AG10803 (cell line): ENCODE data around the gene SPATA31C2.

Experiments
- DNase-seq: peaks from one replicate; pipeline ENCODE4 v3.0.0; 2010; ENCODE audit warnings: low read depth
- H3K4me3 ChIP-seq: 2 replicates; pipeline ENCODE4 v1.5.1; 2011; ENCODE audit warnings: mild to moderate bottlenecking, low read length, control low read depth
- TF ChIP-seq, protein P1 (sequence below): conservative IDR thresholded peaks from 2 replicates; pipeline ENCODE4 v1.5.1; 2011; ENCODE audit warnings: mild to moderate bottlenecking, low read length, control low read depth, inconsistent platforms

Gene SPATA31C2

DNA sequence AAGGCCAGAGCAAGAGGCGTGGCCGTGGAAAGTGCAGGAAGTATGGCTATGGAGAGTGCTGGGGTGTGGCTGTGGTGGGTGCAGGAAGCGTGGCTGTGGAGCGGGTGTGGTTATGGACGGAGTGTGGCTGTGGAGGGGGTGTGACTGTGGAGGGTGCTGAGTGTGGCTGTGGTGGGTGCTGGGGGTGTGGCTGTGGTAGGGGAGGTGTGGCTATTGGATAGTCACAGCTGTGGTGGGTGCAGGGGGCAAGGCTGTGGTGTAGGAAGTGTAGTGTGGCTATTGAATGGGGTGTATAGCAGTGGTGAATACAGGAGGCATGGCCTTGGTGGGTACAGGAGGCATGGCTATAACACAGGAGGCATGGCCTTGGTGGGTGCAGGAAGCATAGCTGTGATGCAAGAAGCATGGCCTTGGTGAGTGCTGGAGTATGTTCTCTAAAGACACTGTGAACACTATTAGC is 40.8 kb upstream of the SPATA31C2 start:
- H3K4me3 ChIP-seq: no peak overlapping the region
- TF ChIP-seq, protein P1, sequence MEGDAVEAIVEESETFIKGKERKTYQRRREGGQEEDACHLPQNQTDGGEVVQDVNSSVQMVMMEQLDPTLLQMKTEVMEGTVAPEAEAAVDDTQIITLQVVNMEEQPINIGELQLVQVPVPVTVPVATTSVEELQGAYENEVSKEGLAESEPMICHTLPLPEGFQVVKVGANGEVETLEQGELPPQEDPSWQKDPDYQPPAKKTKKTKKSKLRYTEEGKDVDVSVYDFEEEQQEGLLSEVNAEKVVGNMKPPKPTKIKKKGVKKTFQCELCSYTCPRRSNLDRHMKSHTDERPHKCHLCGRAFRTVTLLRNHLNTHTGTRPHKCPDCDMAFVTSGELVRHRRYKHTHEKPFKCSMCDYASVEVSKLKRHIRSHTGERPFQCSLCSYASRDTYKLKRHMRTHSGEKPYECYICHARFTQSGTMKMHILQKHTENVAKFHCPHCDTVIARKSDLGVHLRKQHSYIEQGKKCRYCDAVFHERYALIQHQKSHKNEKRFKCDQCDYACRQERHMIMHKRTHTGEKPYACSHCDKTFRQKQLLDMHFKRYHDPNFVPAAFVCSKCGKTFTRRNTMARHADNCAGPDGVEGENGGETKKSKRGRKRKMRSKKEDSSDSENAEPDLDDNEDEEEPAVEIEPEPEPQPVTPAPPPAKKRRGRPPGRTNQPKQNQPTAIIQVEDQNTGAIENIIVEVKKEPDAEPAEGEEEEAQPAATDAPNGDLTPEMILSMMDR: no peak
- no peak for DNase-seq

DNA sequence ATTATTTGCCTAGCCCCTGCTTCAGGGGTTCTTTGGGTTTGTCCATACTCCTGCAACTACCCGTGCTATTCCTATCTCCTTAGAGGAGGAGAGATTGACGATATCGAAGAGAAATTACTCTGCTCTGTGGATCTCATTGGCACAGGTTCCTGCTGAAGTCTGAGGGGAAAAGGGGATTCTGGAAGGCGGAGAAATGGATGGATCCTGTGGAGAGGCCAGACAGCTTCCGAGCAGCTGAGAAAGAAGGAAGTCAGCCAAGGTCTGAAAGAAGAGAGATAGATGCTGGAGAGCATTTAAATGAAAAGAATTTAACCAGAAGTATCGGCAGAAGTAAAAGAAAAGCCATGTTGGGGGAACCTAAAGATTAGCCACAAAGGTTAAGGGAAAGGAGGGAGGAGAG is 40.4 kb upstream of the SPATA31C2 start:
- DNase-seq: no peak
- H3K4me3 ChIP-seq: no peak overlapping the region
- TF ChIP-seq, protein P1: no peak

DNA sequence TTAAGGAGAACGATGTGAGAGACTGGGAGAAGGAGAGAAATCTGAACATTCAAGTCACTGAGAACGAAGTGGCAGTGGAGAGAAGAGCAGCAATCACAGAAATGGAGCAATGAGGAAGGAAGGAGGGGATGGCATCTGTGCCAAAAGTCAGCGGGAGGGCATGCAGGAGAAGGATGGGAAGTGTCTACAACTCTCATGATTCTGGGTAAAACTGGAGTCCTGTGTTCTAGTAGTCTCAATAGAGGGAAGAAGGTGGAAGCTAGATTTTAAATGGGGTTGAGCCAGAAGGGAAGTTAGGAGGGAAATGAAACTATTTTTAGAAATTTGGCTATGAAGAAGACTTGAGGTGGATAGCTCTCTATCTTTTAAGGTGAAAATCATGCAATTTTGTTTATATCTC is 39.1 kb upstream of the SPATA31C2 start:
- H3K4me3 ChIP-seq: no peak overlapping the region
- no peak for DNase-seq
- TF ChIP-seq, protein P1: no peak

- TF ChIP-seq, protein P1: no peak; the same call in 1 of the 2 replicates
- no peak for DNase-seq
- H3K4me3 ChIP-seq: no peak overlapping the region
Measured at GRCh38 chr9:88174324-88174723, 36.0 kb upstream of the SPATA31C2 start.

DNA sequence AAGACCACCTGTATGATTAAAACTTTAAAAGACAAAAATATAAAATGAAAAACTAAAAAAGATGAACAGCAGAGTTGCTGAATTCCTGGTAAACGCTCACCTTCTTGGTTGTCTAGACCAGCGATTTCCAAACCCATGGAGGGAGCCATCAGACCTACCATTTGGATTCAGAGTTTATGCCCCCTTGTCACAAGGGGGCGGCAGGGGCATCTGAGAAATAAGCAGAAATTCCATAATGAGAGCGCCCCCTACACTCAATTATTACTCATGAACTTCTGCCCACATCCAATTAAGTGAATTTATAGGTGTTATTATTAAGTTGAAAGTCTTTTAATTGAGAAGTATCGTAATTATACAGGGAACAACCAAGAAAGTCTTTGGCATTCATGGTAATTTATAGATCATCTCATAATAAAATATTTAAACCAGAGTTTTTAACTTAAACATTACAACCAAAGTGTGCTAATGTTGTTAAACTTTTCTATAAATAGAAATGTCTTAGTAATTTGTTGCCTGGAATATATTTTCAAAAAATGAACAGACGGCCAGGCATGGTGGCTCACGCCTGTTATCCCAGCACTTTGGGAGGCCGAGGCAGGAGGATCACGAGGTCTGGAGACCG is 35.2 kb upstream of the SPATA31C2 start:
- TF ChIP-seq, protein P1: peak; percentile 79
- DNase-seq: peak; percentile 80
- H3K4me3 ChIP-seq: no peak overlapping the region

GRCh38 chr9:88169700-88170099 is 31.4 kb upstream of the SPATA31C2 start:
- no peak overlapping the region for H3K4me3 ChIP-seq
- TF ChIP-seq, protein P1: no peak
- no peak for DNase-seq

DNA sequence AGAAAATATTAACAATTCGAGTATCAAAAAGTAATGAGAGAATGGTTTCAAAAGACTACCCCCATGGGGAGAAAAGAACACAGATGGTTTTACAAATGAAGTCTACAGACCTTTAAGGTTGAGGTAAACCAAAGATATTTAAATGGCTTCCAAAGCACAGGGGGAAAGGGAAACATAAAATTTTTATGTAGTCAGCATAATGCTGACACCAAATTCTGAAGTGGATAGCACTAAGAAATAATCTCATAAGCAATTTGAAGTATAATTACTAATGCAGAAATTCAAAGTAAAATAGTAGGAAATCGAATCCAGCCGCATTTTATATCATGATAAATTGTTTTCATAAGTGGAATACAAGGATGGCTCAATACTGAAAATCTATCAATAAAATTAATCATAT is 30.3 kb upstream of the SPATA31C2 start:
- DNase-seq: no peak
- TF ChIP-seq, protein P1: no peak
- H3K4me3 ChIP-seq: no peak overlapping the region
